HG03135 (cell line): Measurements from ENCODE around the gene MYRF.

Experiments
- ATAC-seq: cut with Tn5 transposase; IDR thresholded peaks from one replicate; pipeline ENCODE4 v1.9.1; 2021; ENCODE audit warnings: mild to moderate bottlenecking, moderate library complexity; ENCODE audit not compliant: unreplicated experiment

The MYRF gene

GRCh38 chr11:61752117-61752924 lies at the start of gene MYRF:
MYRF (plus strand) TSS chr11:61752636; CDS start chr11:61752745, 109 bp downstream.
- no peak for ATAC-seq

- ATAC-seq = no peak
Measured at GRCh38 chr11:61702701-61703312, 49.6 kb upstream of the MYRF start.

- no peak for ATAC-seq
Measured at GRCh38 chr11:61704838-61705237, 47.6 kb upstream of the MYRF start.

- no peak for ATAC-seq
Measured at GRCh38 chr11:61706452-61707400, 45.7 kb upstream of the MYRF start.

- no peak for ATAC-seq
Measured at GRCh38 chr11:61707574-61707973, 44.9 kb upstream of the MYRF start.

- ATAC-seq = no peak
Measured at GRCh38 chr11:61709110-61709509, 43.3 kb upstream of the MYRF start.

- ATAC-seq = no peak
Measured at GRCh38 chr11:61709572-61709971, 42.9 kb upstream of the MYRF start.

GRCh38 chr11:61710019-61710418 lies 42.4 kb upstream of the MYRF start:
- no peak for ATAC-seq

- no peak for ATAC-seq
Measured at GRCh38 chr11:61711037-61711436, 41.4 kb upstream of the MYRF start.

- no peak for ATAC-seq
Measured at GRCh38 chr11:61711498-61711897, 40.9 kb upstream of the MYRF start.

GRCh38 chr11:61712314-61712713 lies 40.1 kb upstream of the MYRF start:
- ATAC-seq = no peak

GRCh38 chr11:61712846-61713245 lies 39.6 kb upstream of the MYRF start:
- no peak for ATAC-seq

- ATAC-seq = no peak
Measured at GRCh38 chr11:61713464-61713863, 39.0 kb upstream of the MYRF start.

- ATAC-seq = no peak
Measured at GRCh38 chr11:61713906-61714305, 38.5 kb upstream of the MYRF start.

- ATAC-seq = no peak
Measured at GRCh38 chr11:61714316-61714715, 38.1 kb upstream of the MYRF start.

- ATAC-seq = no peak
Measured at GRCh38 chr11:61714916-61715315, 37.5 kb upstream of the MYRF start.

GRCh38 chr11:61715867-61716266 lies 36.6 kb upstream of the MYRF start:
- ATAC-seq = no peak

- ATAC-seq = no peak
Measured at GRCh38 chr11:61716478-61717285, 35.8 kb upstream of the MYRF start.

GRCh38 chr11:61717286-61718033 lies 35.0 kb upstream of the MYRF start:
- no peak for ATAC-seq

GRCh38 chr11:61718046-61718531 lies 34.3 kb upstream of the MYRF start:
- no peak for ATAC-seq
